ENCODE results near the gene EWSR1. TPM values are rescaled to one million over a fixed set of nuclear protein-coding genes. Genes with fewer than 3 reads are reported as not detected.

EWSR1 gene
- total RNA-seq, 3 donors from 2014 or later (not counting 1 experiment from before 2014, with no cell fraction given) = 366 to 387 (median 382) TPM

DNA sequence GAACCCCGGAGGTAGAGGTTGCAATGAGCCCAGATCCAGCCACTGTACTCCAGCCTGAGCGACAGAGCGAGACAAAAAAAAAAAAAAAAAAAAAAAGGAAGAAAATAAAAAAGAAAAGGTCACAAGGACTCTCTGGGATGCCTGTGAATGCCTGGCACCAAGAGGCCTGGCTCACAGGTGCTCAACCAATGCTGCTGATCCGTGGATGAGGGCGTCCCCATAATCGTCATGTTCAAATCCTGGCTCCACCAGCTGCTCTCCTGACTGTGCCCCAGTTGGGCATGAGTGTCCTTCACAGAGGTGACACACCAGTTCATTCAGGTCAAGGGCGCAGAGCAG is 37.7 kb downstream of the EWSR1 start:
- no peak overlapping the region for H3K4me3 ChIP-seq (ENCODE audit: low read length)
- Mint-ChIP-seq H3K27me3 (ENCODE audit: low read depth in 2 of 2) (peaks cover 0 to 24% of the 10 kb centered on the region in 2 donors), H3K4me3 (peak overlapping the region; percentile 84), H3K9me3 (no peaks in the 10 kb centered on the region), H3K4me1 (peaks cover 0 to 22% of the 10 kb centered on the region in 2 donors), H3K36me3 (no peaks in the 10 kb centered on the region), H3K27ac (no peak overlapping the region)
- H3K27me3 ChIP-seq (ENCODE audit: control insufficient read depth, insufficient read depth, low read length) = peaks cover 13% of the 10 kb centered on the region
- DNase-seq = no peak
- TF ChIP-seq CTCF (IDR thresholded peaks at IDR 0.05) = no peak
- H3K36me3 ChIP-seq (ENCODE audit: control insufficient read depth, insufficient read depth, low read length) = peaks cover 5% of the 10 kb centered on the region
- intact Hi-C loops (cut with micrococcal nuclease) = no loop called here
- no peaks in the 10 kb centered on the region for H3K9me3 ChIP-seq (ENCODE audit: control insufficient read depth, insufficient read depth, low read length)
- H3K27ac ChIP-seq (ENCODE audit: low read length) = no peak overlapping the region
- 55% methylated on average over 7 of the region's 7 CpGs for WGBS (ENCODE audit: insufficient coverage)
- no peak for ATAC-seq
- H3K4me1 ChIP-seq (ENCODE audit: control insufficient read depth, insufficient read depth, low read length) = peaks cover 27% of the 10 kb centered on the region

- Histone ChIP-seq H3K36me3 (ENCODE audit: control insufficient read depth, insufficient read depth, low read length) (peaks cover 2% of the 10 kb centered on the region), H3K4me1 (ENCODE audit: control insufficient read depth, insufficient read depth, low read length) (peaks cover 32% of the 10 kb centered on the region), H3K4me3 (ENCODE audit: low read length) (peak within 1 kb of the TSS; percentile 46), H3K9me3 (ENCODE audit: control insufficient read depth, insufficient read depth, low read length) (no peaks in the 10 kb centered on the region), H3K27me3 (ENCODE audit: control insufficient read depth, insufficient read depth, low read length) (peaks cover 13% of the 10 kb centered on the region), H3K27ac (ENCODE audit: low read length) (no peak within 1 kb of the TSS)
- Mint-ChIP-seq H3K27me3 (ENCODE audit: low read depth in 2 of 2) (peaks cover 0 to 26% of the 10 kb centered on the region in 2 donors), H3K9me3 (no peaks in the 10 kb centered on the region), H3K4me1 (peaks cover 0 to 17% of the 10 kb centered on the region in 2 donors), H3K27ac (peak within 1 kb of the TSS in 1 of 2 donors; percentile 45), H3K36me3 (no peaks in the 10 kb centered on the region), H3K4me3 (peak within 1 kb of the TSS; percentile 84)
- intact Hi-C loops (cut with micrococcal nuclease) = no loop called here
- ATAC-seq = peak; percentile 22 to 44 (median 32)
- no peak for TF ChIP-seq CTCF (IDR thresholded peaks at IDR 0.05)
- DNase-seq = peak in 1 of 2 donors; percentile 59
- under 1% methylated on average over 38 of the region's 40 CpGs for WGBS (ENCODE audit: insufficient coverage)
Observed at GRCh38 chr22:29306175-29306834, 38.2 kb downstream of the EWSR1 start, which contains the start of gene GAS2L1. GAS2L1 (plus strand) TSS chr22:29306650; CDS start chr22:29308106, 1,456 bp downstream.

GRCh38 chr22:29306835-29307595 is 38.9 kb downstream of the EWSR1 start:
- Mint-ChIP-seq H3K4me3 (peak overlapping the region; percentile 84), H3K27me3 (ENCODE audit: low read depth in 2 of 2) (peaks cover under 1 to 29% of the 10 kb centered on the region in 2 donors), H3K9me3 (no peaks in the 10 kb centered on the region), H3K4me1 (peaks cover 0 to 16% of the 10 kb centered on the region in 2 donors), H3K27ac (peak overlapping the region in 1 of 2 donors; percentile 45), H3K36me3 (no peaks in the 10 kb centered on the region)
- Histone ChIP-seq H3K4me3 (ENCODE audit: low read length) (peak overlapping the region; percentile 46), H3K27me3 (ENCODE audit: control insufficient read depth, insufficient read depth, low read length) (peaks cover 13% of the 10 kb centered on the region), H3K4me1 (ENCODE audit: control insufficient read depth, insufficient read depth, low read length) (peaks cover 32% of the 10 kb centered on the region), H3K9me3 (ENCODE audit: control insufficient read depth, insufficient read depth, low read length) (no peaks in the 10 kb centered on the region), H3K27ac (ENCODE audit: low read length) (no peak overlapping the region), H3K36me3 (ENCODE audit: control insufficient read depth, insufficient read depth, low read length) (no peaks in the 10 kb centered on the region)
- peak in 1 of 2 donors; percentile 52 for DNase-seq
- no peak for TF ChIP-seq CTCF (IDR thresholded peaks at IDR 0.05)
- peak in 2 of 3 donors; percentile 22 to 46 for ATAC-seq
- intact Hi-C loops (cut with micrococcal nuclease) = loop anchor here (1.0 kb wide), 1 partner anchor 19 kb away; no protein-coding TSS in a partner anchor
- 18% methylated on average over 83 of the region's 83 CpGs for WGBS (ENCODE audit: insufficient coverage)

All from natural killer cell (primary cell).